Loucy (cell line): ENCODE results near the gene SHB.

ENCODE experiments used
- H2AFZ ChIP-seq: fragments of 200-600 bp; sonication (generic); 2 replicates; pipeline ENCODE4 v1.6.0; 2016; ENCODE audit warnings: antibody characterized with exemption, mild to moderate bottlenecking, low read length, moderate library complexity
- H3F3A ChIP-seq: fragments of 200-600 bp; 2 replicates; pipeline ENCODE4 v1.6.0; 2016; ENCODE audit warnings: antibody characterized with exemption, low read depth, mild to moderate bottlenecking
- H3K27me3 ChIP-seq: fragments of 200-600 bp; sonication (generic); 2 replicates; pipeline ENCODE4 v1.6.1; 2014; ENCODE audit warnings: low read length, mild to moderate bottlenecking; ENCODE audit not compliant: insufficient read depth, poor library complexity, severe bottlenecking
- H3K36me3 ChIP-seq: fragments of 200-600 bp; sonication (generic); 2 replicates; pipeline ENCODE4 v1.6.1; 2016; ENCODE audit warnings: low read length; ENCODE audit not compliant: insufficient read depth
- H3K4me1 ChIP-seq: fragments of 200-600 bp; sonication (generic); 2 replicates; pipeline ENCODE4 v1.5.1; 2014; ENCODE audit warnings: low read length, mild to moderate bottlenecking; ENCODE audit not compliant: insufficient read depth, poor library complexity, severe bottlenecking
- H3K4me2 ChIP-seq: fragments of 200-600 bp; sonication (generic); 2 replicates; pipeline ENCODE4 v1.6.0; 2014; ENCODE audit warnings: antibody characterized with exemption, low read length, low read depth, mild to moderate bottlenecking; ENCODE audit not compliant: poor library complexity, severe bottlenecking
- H3K4me3 ChIP-seq: fragments of 200-600 bp; sonication (generic); 2 replicates; pipeline ENCODE4 v1.5.1; 2014; ENCODE audit warnings: low read length, mild to moderate bottlenecking, mixed read lengths; ENCODE audit not compliant: poor library complexity, severe bottlenecking
- H3K79me2 ChIP-seq: fragments of 200-600 bp; sonication (generic); 2 replicates; pipeline ENCODE4 v1.6.1; 2014; ENCODE audit warnings: low read length; ENCODE audit not compliant: insufficient read depth
- H3K9ac ChIP-seq: fragments of 200-600 bp; sonication (generic); 2 replicates; pipeline ENCODE4 v1.6.0; 2014; ENCODE audit warnings: mild to moderate bottlenecking, low read depth, low read length, moderate library complexity; ENCODE audit not compliant: poor library complexity, severe bottlenecking
- H3K9me2 ChIP-seq: fragments of 200-600 bp; sonication (generic); replicated peaks from 2 replicates; pipeline ENCODE4 v1.6.1; 2016; ENCODE audit warnings: low read depth, low read length, mixed read lengths
- H3K9me3 ChIP-seq: fragments of 200-600 bp; sonication (generic); 2 replicates; pipeline ENCODE4 v1.6.1; 2014; ENCODE audit warnings: mild to moderate bottlenecking, antibody characterized with exemption, low read length, low read depth; ENCODE audit not compliant: insufficient read depth
- H4K20me1 ChIP-seq: fragments of 200-600 bp; sonication (generic); 2 replicates; pipeline ENCODE4 v1.6.0; 2014; ENCODE audit warnings: antibody characterized with exemption, low read length, mild to moderate bottlenecking; ENCODE audit not compliant: insufficient read depth, poor library complexity, severe bottlenecking
- EZH2phosphoT487 ChIP-seq: fragments of 200-600 bp; IDR thresholded peaks from 2 replicates; pipeline ENCODE4 v1.6.1; 2018; ENCODE audit warnings: antibody characterized with exemption, mild to moderate bottlenecking, moderate library complexity, borderline replicate concordance
- TF ChIP-seq, protein P1 (sequence below): fragments of 200-600 bp; sonication (generic); conservative IDR thresholded peaks from 2 replicates; pipeline ENCODE4 v1.5.1; 2014; ENCODE audit warnings: mild to moderate bottlenecking, antibody characterized with exemption, low read length

The SHB gene

DNA sequence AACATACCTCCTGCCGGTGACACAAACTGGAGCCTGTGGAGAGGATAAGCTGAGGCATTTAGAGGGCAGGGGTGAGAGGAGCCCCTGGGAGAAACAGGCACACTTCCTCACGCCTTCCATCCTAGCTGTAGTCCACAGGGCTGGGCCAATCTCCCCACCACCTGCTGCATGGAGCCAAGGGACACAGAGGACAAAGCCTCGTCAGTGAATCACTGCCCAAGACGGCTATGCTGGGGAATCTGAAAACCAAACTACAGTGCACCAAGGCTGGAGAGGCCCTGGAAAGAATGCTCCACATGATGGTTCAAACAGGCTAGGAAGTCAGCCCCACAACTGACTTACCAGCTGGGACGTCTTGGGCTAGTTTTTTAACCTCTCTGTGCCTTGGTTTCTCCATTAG, 57.0 kb downstream of the SHB start:
- Histone ChIP-seq H3K79me2 (no peaks in the 10 kb centered on the region), H3K9ac (no peak overlapping the region), H3K27me3 (no peaks in the 10 kb centered on the region), H3K36me3 (no peaks in the 10 kb centered on the region), H3K4me3 (no peak overlapping the region), H3K9me2 (no peaks in the 10 kb centered on the region), H3K4me2 (no peak overlapping the region), H3K9me3 (no peaks in the 10 kb centered on the region), H2AFZ (no peak overlapping the region), H4K20me1 (no peaks in the 10 kb centered on the region), H3K4me1 (no peaks in the 10 kb centered on the region), H3F3A (no peaks in the 10 kb centered on the region)
- TF ChIP-seq, protein P1, sequence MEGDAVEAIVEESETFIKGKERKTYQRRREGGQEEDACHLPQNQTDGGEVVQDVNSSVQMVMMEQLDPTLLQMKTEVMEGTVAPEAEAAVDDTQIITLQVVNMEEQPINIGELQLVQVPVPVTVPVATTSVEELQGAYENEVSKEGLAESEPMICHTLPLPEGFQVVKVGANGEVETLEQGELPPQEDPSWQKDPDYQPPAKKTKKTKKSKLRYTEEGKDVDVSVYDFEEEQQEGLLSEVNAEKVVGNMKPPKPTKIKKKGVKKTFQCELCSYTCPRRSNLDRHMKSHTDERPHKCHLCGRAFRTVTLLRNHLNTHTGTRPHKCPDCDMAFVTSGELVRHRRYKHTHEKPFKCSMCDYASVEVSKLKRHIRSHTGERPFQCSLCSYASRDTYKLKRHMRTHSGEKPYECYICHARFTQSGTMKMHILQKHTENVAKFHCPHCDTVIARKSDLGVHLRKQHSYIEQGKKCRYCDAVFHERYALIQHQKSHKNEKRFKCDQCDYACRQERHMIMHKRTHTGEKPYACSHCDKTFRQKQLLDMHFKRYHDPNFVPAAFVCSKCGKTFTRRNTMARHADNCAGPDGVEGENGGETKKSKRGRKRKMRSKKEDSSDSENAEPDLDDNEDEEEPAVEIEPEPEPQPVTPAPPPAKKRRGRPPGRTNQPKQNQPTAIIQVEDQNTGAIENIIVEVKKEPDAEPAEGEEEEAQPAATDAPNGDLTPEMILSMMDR, result no peak
- no peak for TF ChIP-seq EZH2phosphoT487

DNA sequence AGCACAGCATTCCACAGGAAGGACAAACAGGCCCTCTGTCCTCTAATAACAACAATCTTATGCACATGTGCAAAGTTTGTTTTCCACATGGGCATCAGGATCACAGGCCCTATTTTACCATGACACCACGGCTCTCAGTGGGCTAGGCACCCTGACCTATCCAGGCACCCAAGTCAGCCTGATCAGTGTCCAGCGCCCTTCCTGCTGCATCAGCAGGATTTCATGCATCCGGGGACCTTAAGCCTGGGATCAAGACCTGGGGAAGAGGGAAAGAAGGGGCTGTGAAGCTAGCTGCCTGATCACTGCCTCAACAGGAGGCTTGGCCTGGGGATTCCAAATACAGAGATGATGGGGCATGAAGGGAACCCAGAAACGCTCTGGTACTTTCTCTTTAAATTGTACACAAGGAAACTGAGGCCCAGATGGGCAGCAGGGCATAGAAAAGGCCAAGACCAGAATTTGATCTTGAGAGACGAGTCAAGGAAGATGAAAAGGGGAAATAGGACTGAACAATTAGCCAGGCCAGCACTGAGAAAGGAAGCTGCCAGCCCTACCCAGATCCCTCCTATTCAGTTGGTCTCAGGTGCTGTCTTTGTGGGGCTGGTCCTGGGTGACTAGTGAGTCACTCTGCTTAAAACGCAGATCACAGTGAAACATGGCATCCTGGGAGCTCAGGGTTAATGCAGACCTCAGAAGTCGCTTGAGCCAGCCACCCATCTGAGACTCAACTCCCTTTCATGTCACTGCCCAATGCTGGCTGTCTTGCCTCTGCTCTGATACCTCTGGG, 57.9 kb downstream of the SHB start:
- no peak overlapping the region for H3K4me3 ChIP-seq
- no peaks in the 10 kb centered on the region for H3K9me2 ChIP-seq
- no peak for TF ChIP-seq EZH2phosphoT487
- TF ChIP-seq, protein P1, result no peak
- H3K79me2 ChIP-seq, result no peaks in the 10 kb centered on the region
- H3F3A ChIP-seq, result no peaks in the 10 kb centered on the region
- no peaks in the 10 kb centered on the region for H3K36me3 ChIP-seq
- no peaks in the 10 kb centered on the region for H3K4me1 ChIP-seq
- H2AFZ ChIP-seq, result no peak overlapping the region
- no peak overlapping the region for H3K9ac ChIP-seq
- H4K20me1 ChIP-seq, result no peaks in the 10 kb centered on the region
- no peak overlapping the region for H3K4me2 ChIP-seq
- H3K9me3 ChIP-seq, result no peaks in the 10 kb centered on the region
- no peaks in the 10 kb centered on the region for H3K27me3 ChIP-seq

GRCh38 chr9:38009990-38010389, 59.0 kb downstream of the SHB start:
- Histone ChIP-seq H3K4me3 (no peak overlapping the region), H3K9ac (no peak overlapping the region), H4K20me1 (no peaks in the 10 kb centered on the region), H3K9me2 (no peaks in the 10 kb centered on the region), H3K79me2 (no peaks in the 10 kb centered on the region), H3K4me1 (no peaks in the 10 kb centered on the region), H3K9me3 (no peaks in the 10 kb centered on the region), H2AFZ (no peak overlapping the region), H3K4me2 (no peak overlapping the region), H3K27me3 (no peaks in the 10 kb centered on the region), H3F3A (no peaks in the 10 kb centered on the region), H3K36me3 (no peaks in the 10 kb centered on the region)
- TF ChIP-seq, protein P1, result no peak
- TF ChIP-seq EZH2phosphoT487, result no peak
